Measurements from ENCODE around the gene ALKBH5.

ALKBH5 gene

GRCh38 chr17:18146259-18146658 is 37.4 kb upstream of the ALKBH5 start:
- Histone ChIP-seq H3K9me3 (no peaks in the 10 kb centered on the region), H3K4me1 (no peaks in the 10 kb centered on the region), H3K36me3 (replicated peaks) (no peaks in the 10 kb centered on the region), H3K4me3 (no peak overlapping the region), H3K27me3 (ENCODE audit: low read depth) (no peaks in the 10 kb centered on the region)
- in situ Hi-C loops (cut with MboI; ENCODE audit: low sequenced_read_pairs): no loop called here
- DNase-seq (ENCODE audit: low spot score in 2 of 2): no peak

DNA sequence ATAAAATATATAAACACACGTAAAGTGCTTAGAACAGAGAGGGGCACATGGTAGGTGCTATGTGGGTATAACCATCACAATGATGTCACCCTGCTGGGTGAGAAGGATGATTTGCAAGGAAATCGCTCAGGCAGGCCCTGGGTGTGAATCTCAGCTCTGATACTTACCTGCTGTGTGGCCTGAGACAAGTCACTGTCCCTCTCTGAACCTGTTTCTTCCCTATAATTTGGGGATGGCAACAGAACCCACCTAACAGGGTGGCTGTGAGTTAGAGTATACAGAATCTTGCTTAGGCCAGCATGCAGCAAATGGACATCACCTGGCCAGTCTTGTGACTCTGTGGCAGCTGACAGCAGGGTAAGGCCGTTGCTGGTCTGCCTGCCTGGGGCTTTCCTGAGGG is 36.6 kb upstream of the ALKBH5 start:
- DNase-seq (ENCODE audit: low spot score in 2 of 2): no peak
- no peak overlapping the region for H3K4me3 ChIP-seq
- in situ Hi-C loops (cut with MboI; ENCODE audit: low sequenced_read_pairs): no loop called here
- no peaks in the 10 kb centered on the region for H3K4me1 ChIP-seq
- no peaks in the 10 kb centered on the region for H3K36me3 ChIP-seq (replicated peaks)
- no peaks in the 10 kb centered on the region for H3K9me3 ChIP-seq
- no peaks in the 10 kb centered on the region for H3K27me3 ChIP-seq (ENCODE audit: low read depth)

DNA sequence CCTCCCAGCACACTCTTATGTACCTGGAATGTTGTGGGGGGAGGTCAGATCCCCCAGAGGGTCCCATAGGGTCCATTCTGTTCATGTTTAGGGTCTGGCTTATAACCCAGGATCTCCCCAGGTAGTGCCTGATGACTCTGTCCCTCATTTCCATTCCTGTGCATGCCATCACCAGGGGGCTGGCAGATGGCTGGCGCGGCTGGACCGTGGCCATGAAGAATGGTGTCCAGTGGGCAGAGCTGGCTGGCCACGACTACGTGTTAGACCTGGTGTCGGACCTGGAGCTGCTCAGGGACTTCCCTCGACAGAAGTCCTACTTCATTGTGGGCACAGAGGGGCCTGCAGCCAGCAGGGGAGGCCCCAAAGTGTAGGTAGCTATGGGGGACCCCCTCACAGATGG is 35.0 kb upstream of the ALKBH5 start:
- Histone ChIP-seq H3K36me3 (replicated peaks) (no peaks in the 10 kb centered on the region), H3K4me3 (no peak overlapping the region), H3K27me3 (ENCODE audit: low read depth) (no peaks in the 10 kb centered on the region), H3K4me1 (no peaks in the 10 kb centered on the region), H3K9me3 (no peaks in the 10 kb centered on the region)
- in situ Hi-C loops (cut with MboI; ENCODE audit: low sequenced_read_pairs): no loop called here
- DNase-seq (ENCODE audit: low spot score in 2 of 2): no peak

DNA sequence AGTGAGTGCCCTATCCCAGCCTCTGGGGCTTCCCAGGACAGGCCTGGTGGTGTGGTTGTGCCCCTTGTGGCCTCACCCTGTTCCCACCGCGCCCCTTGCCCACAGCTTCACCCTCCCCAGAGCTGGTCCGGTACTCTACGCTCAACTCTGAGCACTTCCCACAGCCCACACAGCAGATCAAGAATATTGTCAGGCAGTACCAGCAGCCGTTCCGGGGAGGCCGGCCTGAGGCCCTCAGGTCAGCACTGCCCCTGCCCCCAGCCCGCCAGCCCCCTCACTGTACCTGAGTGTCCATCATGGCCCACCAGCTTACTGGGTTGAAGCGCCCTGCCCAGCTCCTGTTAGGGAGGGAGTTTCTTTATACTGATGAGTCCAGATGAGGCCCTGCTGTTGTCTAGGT is 32.3 kb upstream of the ALKBH5 start:
- no peaks in the 10 kb centered on the region for H3K9me3 ChIP-seq

GRCh38 chr17:18155179-18155578 is 28.4 kb upstream of the ALKBH5 start:
- H3K9me3 ChIP-seq: no peaks in the 10 kb centered on the region
- no peak overlapping the region for H3K4me3 ChIP-seq
- H3K4me1 ChIP-seq: no peaks in the 10 kb centered on the region
- no peak for DNase-seq (ENCODE audit: low spot score in 2 of 2)
- no peaks in the 10 kb centered on the region for H3K27me3 ChIP-seq (ENCODE audit: low read depth)
- in situ Hi-C loops (cut with MboI; ENCODE audit: low sequenced_read_pairs): no loop called here
- H3K36me3 ChIP-seq (replicated peaks): no peaks in the 10 kb centered on the region

More for the DNA sequence above, 32.3 kb upstream of the ALKBH5 start:
- Histone ChIP-seq H3K36me3 (replicated peaks) (no peaks in the 10 kb centered on the region), H3K27me3 (ENCODE audit: low read depth) (no peaks in the 10 kb centered on the region), H3K4me3 (no peak overlapping the region), H3K4me1 (no peaks in the 10 kb centered on the region)
- no peak for DNase-seq (ENCODE audit: low spot score in 2 of 2)
- in situ Hi-C loops (cut with MboI; ENCODE audit: low sequenced_read_pairs): no loop called here

DNA sequence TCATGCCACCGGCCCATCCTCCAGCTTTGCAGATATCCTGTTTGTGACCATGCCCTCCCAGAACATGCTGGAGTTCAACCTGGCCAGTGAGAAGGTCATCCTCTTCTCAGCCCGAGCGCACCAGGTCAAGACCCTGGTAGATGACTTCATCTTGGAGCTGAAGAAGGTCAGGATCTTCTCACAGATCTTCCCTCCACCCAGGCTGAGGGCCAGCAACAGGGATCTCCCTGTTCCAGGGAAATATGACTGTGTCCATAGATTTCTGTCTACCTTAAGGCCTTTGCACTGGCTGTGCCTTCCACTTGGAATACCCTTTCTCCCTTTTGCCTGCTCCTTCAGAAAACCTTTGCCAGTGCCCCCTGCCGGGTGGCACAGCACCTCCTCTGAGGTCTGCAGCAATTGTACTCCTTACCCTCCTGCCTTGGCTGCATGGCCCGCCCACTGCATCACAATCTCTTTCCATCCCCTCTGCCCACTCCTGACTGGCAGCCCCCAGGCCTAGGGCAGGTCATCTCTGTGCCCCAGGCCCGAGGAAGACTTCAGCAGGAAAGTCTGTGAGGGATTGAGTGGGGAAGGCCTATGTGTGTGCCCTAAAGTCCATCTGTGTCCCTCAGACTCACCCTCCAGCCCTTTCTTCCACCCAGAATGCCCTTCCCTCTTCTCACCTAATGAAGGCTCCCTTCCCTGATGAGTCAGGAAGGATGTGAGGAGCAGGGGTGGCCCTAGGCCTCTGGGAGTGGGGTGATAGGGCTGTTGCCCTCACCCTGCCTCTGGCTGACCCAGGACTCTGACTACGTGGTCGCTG is 27.3 kb upstream of the ALKBH5 start:
- in situ Hi-C loops (cut with MboI; ENCODE audit: low sequenced_read_pairs): no loop called here
- DNase-seq (ENCODE audit: low spot score in 2 of 2): no peak
- H3K4me1 ChIP-seq: no peaks in the 10 kb centered on the region
- H3K4me3 ChIP-seq: no peak overlapping the region
- no peaks in the 10 kb centered on the region for H3K9me3 ChIP-seq
- H3K27me3 ChIP-seq (ENCODE audit: low read depth): no peaks in the 10 kb centered on the region
- no peaks in the 10 kb centered on the region for H3K36me3 ChIP-seq (replicated peaks)

DNA sequence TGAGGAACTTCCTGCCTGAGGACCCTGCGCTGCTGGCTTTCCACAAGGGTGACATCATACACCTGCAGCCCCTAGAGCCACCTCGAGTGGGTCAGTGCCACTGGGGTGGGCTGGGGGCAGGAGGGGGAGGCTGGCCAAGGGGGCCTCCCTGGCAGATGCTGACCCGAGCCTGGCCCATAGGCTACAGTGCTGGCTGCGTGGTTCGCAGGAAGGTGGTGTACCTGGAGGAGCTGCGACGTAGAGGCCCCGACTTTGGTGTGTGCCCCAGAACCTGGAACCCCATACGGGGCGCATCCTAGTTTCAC is 26.7 kb upstream of the ALKBH5 start:
- no peaks in the 10 kb centered on the region for H3K9me3 ChIP-seq
- no peaks in the 10 kb centered on the region for H3K4me1 ChIP-seq
- DNase-seq (ENCODE audit: low spot score in 2 of 2): no peak
- no peaks in the 10 kb centered on the region for H3K36me3 ChIP-seq (replicated peaks)
- H3K4me3 ChIP-seq: no peak overlapping the region
- in situ Hi-C loops (cut with MboI; ENCODE audit: low sequenced_read_pairs): no loop called here
- no peaks in the 10 kb centered on the region for H3K27me3 ChIP-seq (ENCODE audit: low read depth)

DNA sequence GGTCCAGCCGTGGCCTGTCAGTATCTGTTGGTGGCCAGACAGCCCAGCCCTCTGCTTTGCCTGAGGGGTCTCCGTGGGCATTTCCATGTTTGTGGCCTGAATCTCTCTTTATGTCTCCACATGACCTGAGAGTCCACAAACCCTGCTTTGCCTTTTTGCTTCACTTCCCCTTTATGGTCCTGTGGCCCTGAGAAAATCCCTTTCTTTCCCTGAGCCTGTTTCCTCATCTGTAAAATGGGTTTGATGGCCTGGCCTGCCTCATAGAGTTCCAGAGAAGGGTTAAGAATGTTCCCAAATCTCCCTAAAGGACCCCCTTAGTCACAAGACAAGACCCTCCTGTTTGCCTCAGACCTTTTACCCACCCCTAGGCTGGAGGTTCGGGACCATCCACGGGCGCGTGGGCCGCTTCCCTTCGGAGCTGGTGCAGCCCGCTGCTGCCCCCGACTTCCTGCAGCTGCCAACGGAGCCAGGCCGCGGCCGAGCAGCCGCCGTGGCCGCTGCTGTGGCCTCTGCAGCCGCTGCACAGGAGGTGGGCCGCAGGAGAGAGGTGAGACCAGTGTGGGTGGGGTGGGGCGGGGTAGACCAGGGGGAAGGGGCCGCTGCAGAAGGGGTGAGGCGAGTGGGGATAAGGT is 26.2 kb upstream of the ALKBH5 start:
- H3K4me3 ChIP-seq: no peak overlapping the region
- DNase-seq (ENCODE audit: low spot score in 2 of 2): no peak
- H3K9me3 ChIP-seq: no peaks in the 10 kb centered on the region
- in situ Hi-C loops (cut with MboI; ENCODE audit: low sequenced_read_pairs): no loop called here
- no peaks in the 10 kb centered on the region for H3K4me1 ChIP-seq
- H3K27me3 ChIP-seq (ENCODE audit: low read depth): no peaks in the 10 kb centered on the region
- no peaks in the 10 kb centered on the region for H3K36me3 ChIP-seq (replicated peaks)

DNA sequence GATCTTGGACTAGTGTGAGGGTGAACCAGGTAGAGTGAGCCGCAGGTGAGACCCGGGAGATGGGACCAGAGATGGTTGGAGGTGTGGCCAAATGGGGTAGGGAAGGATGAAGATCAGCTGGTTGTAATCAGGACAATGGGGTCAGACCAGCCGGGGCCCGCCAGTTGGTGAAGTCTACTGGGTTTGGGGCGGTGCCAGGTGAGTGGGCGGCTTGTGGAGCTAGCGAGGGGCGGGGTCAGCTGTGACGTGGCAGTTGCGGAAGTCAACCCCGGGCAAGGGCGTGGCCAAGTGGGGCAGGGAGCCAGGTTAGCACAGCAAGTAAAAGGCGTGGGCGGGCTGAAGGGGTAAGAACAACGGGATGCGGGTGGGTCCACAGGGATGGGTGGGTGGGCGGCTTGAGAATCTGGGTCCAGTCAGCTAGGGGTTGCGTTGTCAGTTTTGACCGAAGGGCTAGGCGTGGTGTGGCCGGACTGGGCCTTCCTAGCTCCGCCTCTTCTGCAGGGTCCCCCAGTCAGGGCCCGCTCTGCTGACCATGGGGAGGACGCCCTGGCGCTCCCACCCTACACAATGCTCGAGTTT is 25.5 kb upstream of the ALKBH5 start:
- in situ Hi-C loops (cut with MboI; ENCODE audit: low sequenced_read_pairs): no loop called here
- peak in 1 of 2 experiments; percentile 85 for DNase-seq (ENCODE audit: low spot score in 2 of 2)
- no peaks in the 10 kb centered on the region for H3K4me1 ChIP-seq
- no peaks in the 10 kb centered on the region for H3K27me3 ChIP-seq (ENCODE audit: low read depth)
- H3K9me3 ChIP-seq: no peaks in the 10 kb centered on the region
- H3K4me3 ChIP-seq: no peak overlapping the region
- H3K36me3 ChIP-seq (replicated peaks): no peaks in the 10 kb centered on the region

DNA sequence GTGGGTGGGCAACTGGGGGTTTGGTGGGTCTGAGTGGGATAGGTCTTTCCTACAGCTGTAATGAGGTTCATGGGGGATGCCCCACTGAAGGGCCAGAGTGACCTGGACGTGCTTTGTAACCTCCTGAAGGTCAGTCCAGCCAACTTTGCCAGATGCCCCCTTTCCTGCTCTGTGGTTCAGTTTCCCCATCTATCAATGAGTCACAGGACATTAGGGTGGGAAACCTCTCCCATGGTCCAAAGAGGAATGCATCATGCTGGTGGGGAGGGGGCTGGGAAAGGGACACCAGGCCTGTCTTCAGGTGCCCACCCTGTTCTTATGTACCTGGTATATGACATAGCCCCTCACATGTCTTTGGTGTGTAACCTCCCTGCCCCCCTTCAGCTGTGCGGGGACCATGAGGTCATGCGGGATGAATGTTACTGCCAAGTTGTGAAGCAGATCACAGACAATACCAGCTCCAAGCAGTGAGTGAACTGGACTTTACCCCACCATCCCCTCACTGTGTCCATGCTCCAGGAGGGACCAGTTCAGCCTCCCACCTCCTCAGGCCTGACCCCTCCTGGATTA is 24.0 kb upstream of the ALKBH5 start:
- H3K36me3 ChIP-seq (replicated peaks): no peaks in the 10 kb centered on the region
- no peaks in the 10 kb centered on the region for H3K27me3 ChIP-seq (ENCODE audit: low read depth)
- DNase-seq (ENCODE audit: low spot score in 2 of 2): no peak
- in situ Hi-C loops (cut with MboI; ENCODE audit: low sequenced_read_pairs): no loop called here
- no peaks in the 10 kb centered on the region for H3K4me1 ChIP-seq
- no peaks in the 10 kb centered on the region for H3K9me3 ChIP-seq
- no peak overlapping the region for H3K4me3 ChIP-seq

DNA sequence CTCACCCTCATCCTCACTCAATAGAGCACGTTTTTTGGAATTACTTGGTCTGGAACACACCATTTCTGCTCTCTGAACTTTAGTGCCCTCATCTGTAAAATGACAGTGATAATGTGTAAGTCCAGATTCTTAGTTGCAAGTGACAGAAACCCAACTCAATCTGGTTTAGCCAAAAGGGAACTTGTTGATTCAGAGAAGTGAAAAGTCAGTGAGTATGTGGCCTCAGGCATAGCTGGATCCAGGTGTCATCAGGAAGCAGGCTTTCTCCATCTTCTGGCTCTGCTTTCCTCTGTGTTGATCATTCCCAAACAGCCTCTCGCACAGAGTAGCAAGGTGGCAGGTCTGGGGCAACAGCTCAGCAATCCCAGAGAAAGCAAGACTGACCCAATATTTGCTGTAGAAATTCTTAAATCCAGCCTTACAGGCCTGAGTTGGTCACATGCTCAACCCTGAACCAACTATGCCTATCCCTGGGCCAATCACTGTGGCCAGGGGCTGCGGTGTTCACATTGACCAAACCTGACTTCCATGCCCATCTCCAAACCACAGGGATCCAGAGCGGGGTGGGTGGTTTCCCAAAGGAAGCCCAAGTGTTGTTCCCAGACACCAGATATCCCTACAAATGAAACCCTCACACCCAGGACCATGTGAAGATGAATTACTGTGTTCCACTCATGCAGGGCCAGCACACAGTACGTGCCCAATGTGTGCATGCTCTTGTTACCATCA is 23.3 kb upstream of the ALKBH5 start:
- H3K27me3 ChIP-seq (ENCODE audit: low read depth): no peaks in the 10 kb centered on the region
- H3K36me3 ChIP-seq (replicated peaks): no peaks in the 10 kb centered on the region
- no peaks in the 10 kb centered on the region for H3K9me3 ChIP-seq
- H3K4me1 ChIP-seq: no peaks in the 10 kb centered on the region
- in situ Hi-C loops (cut with MboI; ENCODE audit: low sequenced_read_pairs): no loop called here
- H3K4me3 ChIP-seq: no peak overlapping the region
- DNase-seq (ENCODE audit: low spot score in 2 of 2): no peak

DNA sequence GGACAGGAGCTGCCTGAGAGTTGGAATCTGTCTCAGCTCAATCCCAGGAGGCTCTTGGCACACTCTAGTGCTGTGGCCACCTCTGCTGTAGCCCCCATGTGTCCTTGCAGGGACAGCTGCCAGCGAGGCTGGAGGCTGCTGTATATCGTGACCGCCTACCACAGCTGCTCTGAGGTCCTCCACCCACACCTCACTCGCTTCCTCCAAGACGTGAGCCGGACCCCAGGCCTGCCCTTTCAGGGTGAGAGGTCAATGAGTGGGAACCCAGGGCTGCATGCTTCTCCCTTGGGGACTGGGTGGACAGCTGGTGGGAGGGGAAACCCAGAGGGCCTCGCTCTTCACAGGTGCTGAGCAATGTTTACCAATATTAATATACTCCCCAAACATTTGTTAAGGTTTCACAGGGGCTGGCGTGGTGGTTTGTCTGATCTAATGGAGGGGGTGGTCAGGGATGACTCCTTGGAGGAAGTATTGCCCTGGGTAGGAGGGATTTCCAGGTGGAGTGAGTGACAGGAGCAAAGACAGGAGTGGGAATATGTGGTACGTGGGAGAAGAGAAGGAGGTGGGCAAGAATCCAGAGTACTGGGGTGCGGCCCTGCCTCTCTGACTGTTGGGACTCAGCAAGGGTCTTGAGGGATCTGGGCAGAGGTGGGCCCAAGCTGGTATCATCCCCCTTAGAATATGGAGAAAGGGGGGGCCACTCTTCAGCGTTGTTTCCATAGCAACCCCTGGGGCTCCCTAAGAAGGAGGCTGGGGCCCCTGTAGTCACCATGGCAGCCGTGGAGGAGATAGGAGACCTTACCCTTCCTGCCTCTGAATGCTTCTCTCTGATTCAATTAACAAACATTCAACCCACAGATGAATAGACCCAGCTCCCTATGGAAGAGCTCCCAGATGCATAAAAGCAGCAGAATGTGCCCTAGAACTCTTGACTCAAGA is 22.2 kb upstream of the ALKBH5 start:
- in situ Hi-C loops (cut with MboI; ENCODE audit: low sequenced_read_pairs): no loop called here
- Histone ChIP-seq H3K4me3 (no peak overlapping the region), H3K27me3 (ENCODE audit: low read depth) (no peaks in the 10 kb centered on the region), H3K4me1 (no peaks in the 10 kb centered on the region), H3K36me3 (replicated peaks) (no peaks in the 10 kb centered on the region), H3K9me3 (no peaks in the 10 kb centered on the region)
- no peak for DNase-seq (ENCODE audit: low spot score in 2 of 2)

DNA sequence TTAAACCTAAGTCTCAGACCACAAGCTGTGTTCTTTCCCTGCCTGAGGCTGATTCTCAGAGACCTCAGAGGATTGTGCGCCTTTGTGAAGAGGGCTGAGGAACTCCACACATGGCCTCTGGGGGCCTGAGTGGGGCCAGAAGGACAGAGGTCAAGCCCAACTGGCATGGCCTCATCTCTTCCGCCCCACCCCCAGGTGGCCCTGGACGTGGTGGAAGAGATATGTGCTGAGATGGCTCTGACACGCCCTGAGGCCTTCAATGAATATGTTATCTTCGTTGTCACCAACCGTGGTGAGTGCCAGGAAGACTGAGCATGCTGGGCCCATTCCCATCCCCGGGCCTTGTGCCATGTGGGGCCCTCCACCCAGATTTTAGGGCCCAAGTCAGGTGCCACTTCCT is 20.1 kb upstream of the ALKBH5 start:
- Histone ChIP-seq H3K27me3 (ENCODE audit: low read depth) (no peaks in the 10 kb centered on the region), H3K4me3 (no peak overlapping the region), H3K36me3 (replicated peaks) (no peaks in the 10 kb centered on the region), H3K9me3 (peaks cover 6% of the 10 kb centered on the region; the same call in 1 of the 2 replicates), H3K4me1 (no peaks in the 10 kb centered on the region)
- in situ Hi-C loops (cut with MboI; ENCODE audit: low sequenced_read_pairs): no loop called here
- DNase-seq (ENCODE audit: low spot score in 2 of 2): no peak
